Measurements from ENCODE around the gene PNKP. TPM values are rescaled to one million over a fixed set of nuclear protein-coding genes. Genes with fewer than 3 reads are reported as not detected.

Gene PNKP
- total and polyA plus RNA-seq, 9 of the 15 experiments (the other 6 are each of a cell fraction or from before 2014, with no cell fraction given), result 2.8 to 85.4 (median 25.3) TPM

- 0 out of 2 replicates have a peak, but pooled peaks have one; percentile 14 for TF ChIP-seq RBFOX2 (IDR thresholded peaks at IDR 0.05; ENCODE audit: low read depth, low read length)
- TF ChIP-seq FIP1L1 (IDR thresholded peaks at IDR 0.05; ENCODE audit: low read depth, low read length, poor library complexity, severe bottlenecking), result no peak
- TF ChIP-seq POLR2AphosphoS2 (IDR thresholded peaks at IDR 0.05; ENCODE audit: low read length), result peak; percentile 24; the same call in 1 of the 2 replicates
- TF ChIP-seq MED1 (CRISPR knock-in tag; IDR thresholded peaks at IDR 0.05; ENCODE audit: borderline replicate concordance), result no peak
- TF ChIP-seq E2F4 (CRISPR knock-in tag; IDR thresholded peaks at IDR 0.05; ENCODE audit: low read depth), result no peak
- no peak for TF ChIP-seq RCOR1 (IDR thresholded peaks at IDR 0.05; ENCODE audit: borderline replicate concordance in 1 of 2, low read depth in 2 of 2, low read length in 2 of 2)
- TF ChIP-seq GTF2A2 (tag; IDR thresholded peaks at IDR 0.05), result no peak
Measured at GRCh38 chr19:49861107-49861506, 6.3 kb downstream of the PNKP start (continued).

GRCh38 chr19:49860336-49861102 lies 6.9 kb downstream of the PNKP start:
- POLR2A ChIA-PET, result interaction anchor here (0.5 to 1.3 kb wide), 2 partner anchors 8 to 335 kb away, joined by 3 to 6 read pairs; no protein-coding TSS in a partner anchor
- H3K79me2 ChIP-seq (ENCODE audit: control insufficient read depth, insufficient read depth, low read length), result peaks cover 24% of the 10 kb centered on the region
- peaks cover 9 to 83% of the 10 kb centered on the region in 2 experiments; a peak in 4 of 5 replicates for H3K4me1 ChIP-seq (replicated peaks in 1 of 2; ENCODE audit: control insufficient read depth in 2 of 2, insufficient read depth in 2 of 2, low read length in 2 of 2)
- peaks cover 93% of the 10 kb centered on the region for H3K36me3 ChIP-seq (ENCODE audit: control insufficient read depth, insufficient read depth, low read length)
- CTCF ChIA-PET (ENCODE audit: low intra/inter-chr PET ratio), result no interaction called here
- intact Hi-C loops (cut with micrococcal nuclease) (no loop called here), in situ Hi-C loops (cut with MboI) (no loop called here)
- peak overlapping the region in 1 of 2 experiments; percentile 77; a peak in 2 of 4 replicates for H3K9ac ChIP-seq (ENCODE audit: insufficient read depth in 1 of 2, low read depth in 2 of 2, low read length in 2 of 2)
- no peaks in the 10 kb centered on the region for H3K27me3 ChIP-seq (ENCODE audit: control insufficient read depth in 2 of 2, insufficient read depth in 2 of 2, low read length in 2 of 2)
- no peak for ATAC-seq
- DNase-seq (ENCODE audit: extremely low read depth in 1 of 4, low spot score in 3 of 4), result no peak
- no peak overlapping the region for H3K4me2 ChIP-seq (ENCODE audit: insufficient read depth, low read length)
- no peak overlapping the region for H2AFZ ChIP-seq (ENCODE audit: low read depth, low read length)
- H3K4me3 ChIP-seq, result no peak overlapping the region
- H4K20me1 ChIP-seq (replicated peaks; ENCODE audit: control insufficient read depth, insufficient read depth, low read length), result peaks cover 27% of the 10 kb centered on the region; the same call in 1 of the 2 replicates
- 77% methylated on average over 13 of the region's 17 CpGs for WGBS (ENCODE audit: insufficient coverage, low coverage, missing lambda C conversion rate)
- H3K9me1 ChIP-seq (ENCODE audit: control insufficient read depth, insufficient read depth, low read length), result peaks cover 4% of the 10 kb centered on the region
- H3K9me3 ChIP-seq (replicated peaks; ENCODE audit: control insufficient read depth, insufficient read depth, low read depth, low read length), result no peaks in the 10 kb centered on the region
- no TSS peak for BruUV-seq (replicated peaks)
- H3K27ac ChIP-seq (ENCODE audit: extremely low read depth, low read depth, low read length), result no peak overlapping the region; the same call in 2 of the 3 replicates
- FAIRE-seq, result no peak
- no peak for TF ChIP-seq NCOR1 (IDR thresholded peaks at IDR 0.05)
- TF ChIP-seq ZBTB1 (CRISPR knock-in tag; IDR thresholded peaks at IDR 0.05; ENCODE audit: borderline replicate concordance, low read depth), result no peak
- TF ChIP-seq DEAF1 (CRISPR knock-in tag; IDR thresholded peaks at IDR 0.05), result no peak
- TF ChIP-seq ZNF695 (CRISPR knock-in tag; IDR thresholded peaks at IDR 0.05), result no peak
- TF ChIP-seq HNRNPUL1 (IDR thresholded peaks at IDR 0.05; ENCODE audit: low read length), result no peak
- no peak for TF ChIP-seq ZNF121 (CRISPR knock-in tag; conservative IDR thresholded peaks at IDR 0.05)
- TF ChIP-seq POLR2H (tag; IDR thresholded peaks at IDR 0.05; ENCODE audit: low read depth), result no peak
- no peak for TF ChIP-seq ZFX (CRISPR knock-in tag; IDR thresholded peaks at IDR 0.05)
- peak; percentile 65 for TF ChIP-seq POLR2A (conservative IDR thresholded peaks at IDR 0.05)
- no peak for TF ChIP-seq SLC30A9 (CRISPR knock-in tag; IDR thresholded peaks at IDR 0.05)
- TF ChIP-seq BCL6 (CRISPR knock-in tag; IDR thresholded peaks at IDR 0.05), result no peak
- no peak for TF ChIP-seq ZNF75A (CRISPR knock-in tag; IDR thresholded peaks at IDR 0.05)
- TF ChIP-seq TAF1 (IDR thresholded peaks at IDR 0.05; ENCODE audit: control insufficient read depth, extremely low read depth, insufficient read depth, low read length, severe bottlenecking), result no peak
